ENCODE results near the gene VPS16. TPM values are rescaled to one million over a fixed set of nuclear protein-coding genes. Genes with fewer than 3 reads are reported as not detected.
"Not testable (repeated sequence)": the region's sequence is repeated elsewhere in the genome, so short reads cannot be mapped to it uniquely, and the experiment has no call there.

The VPS16 gene
- total and polyA plus RNA-seq, 7 experiments from 2014 or later = 25.0 to 62.4 (median 54.0) TPM

- intact Hi-C loops (cut with micrococcal nuclease) = no loop called here
- H3K4me1 Mint-ChIP-seq = peaks cover 3 to 7% (median 5%) of the 10 kb centered on the region in 7 donors
These were observed 34.2 kb upstream of the VPS16 start for GRCh38 chr20:2806351-2806701.

GRCh38 chr20:2807019-2807418 is 33.5 kb upstream of the VPS16 start:
- no peak overlapping the region for H3K4me3 Mint-ChIP-seq
- H3K27me3 ChIP-seq (ENCODE audit: control insufficient read depth in 2 of 2, insufficient read depth in 2 of 2, low read length in 2 of 2) = peaks cover 0 to 6% of the 10 kb centered on the region in 2 donors
- no peaks in the 10 kb centered on the region for H3K4me1 ChIP-seq (ENCODE audit: control insufficient read depth in 2 of 2, insufficient read depth in 2 of 2, low read length in 2 of 2)
- H3K4me3 ChIP-seq (ENCODE audit: low read length) = no peak overlapping the region
- peaks cover 0 to 4% (median 1%) of the 10 kb centered on the region in 5 donors for H3K36me3 Mint-ChIP-seq
- peaks cover 0 to under 1% (median 0%) of the 10 kb centered on the region in 3 experiments for H3K9me3 ChIP-seq (ENCODE audit: control insufficient read depth in 2 of 3, low read length in 3 of 3)
- H3K4me1 Mint-ChIP-seq = peaks cover 0 to 5% (median 0%) of the 10 kb centered on the region in 7 donors
- ATAC-seq (no peak), DNase-seq (no peak)
- no peak overlapping the region for H3K27ac ChIP-seq (ENCODE audit: low read depth, low read length)
- peaks cover 53 to 72% (median 59%) of the 10 kb centered on the region in 5 donors for H3K27me3 Mint-ChIP-seq
- no peak overlapping the region for H3K27ac Mint-ChIP-seq
- ChIA-PET POLR2A (no interaction called here), CTCF (no interaction called here)
- intact Hi-C loops (cut with micrococcal nuclease) = no loop called here
- peaks cover 1 to 7% (median 4%) of the 10 kb centered on the region in 11 donors for H3K9me3 Mint-ChIP-seq
- no peaks in the 10 kb centered on the region for H3K36me3 ChIP-seq (ENCODE audit: control insufficient read depth in 2 of 3, insufficient read depth in 3 of 3, low read length in 3 of 3)

More at GRCh38 chr20:2806351-2806701, 34.2 kb upstream of the VPS16 start:
- Mint-ChIP-seq H3K27me3 (peaks cover 51 to 72% (median 57%) of the 10 kb centered on the region in 5 donors), H3K4me3 (no peak overlapping the region), H3K27ac (no peak overlapping the region), H3K9me3 (peaks cover 0 to 5% (median 0%) of the 10 kb centered on the region in 11 donors), H3K36me3 (peaks cover 0 to 4% (median 1%) of the 10 kb centered on the region in 5 donors)
- H3K9me3 ChIP-seq (ENCODE audit: control insufficient read depth in 2 of 3, low read length in 3 of 3) = no peaks in the 10 kb centered on the region
- ChIA-PET POLR2A (no interaction called here), CTCF (no interaction called here)
- H3K4me3 ChIP-seq (ENCODE audit: low read length) = no peak overlapping the region
- H3K27ac ChIP-seq (ENCODE audit: low read depth, low read length) = no peak overlapping the region
- ATAC-seq (no peak), DNase-seq (no peak)
- H3K27me3 ChIP-seq (ENCODE audit: control insufficient read depth in 2 of 2, insufficient read depth in 2 of 2, low read length in 2 of 2) = peaks cover 0 to 6% of the 10 kb centered on the region in 2 donors
- H3K36me3 ChIP-seq (ENCODE audit: control insufficient read depth in 2 of 3, insufficient read depth in 3 of 3, low read length in 3 of 3) = no peaks in the 10 kb centered on the region
- H3K4me1 ChIP-seq (ENCODE audit: control insufficient read depth in 2 of 2, insufficient read depth in 2 of 2, low read length in 2 of 2) = no peaks in the 10 kb centered on the region

- peaks cover 4 to 14% (median 11%) of the 10 kb centered on the region in 11 donors for H3K9me3 Mint-ChIP-seq
- peaks cover 53 to 73% (median 57%) of the 10 kb centered on the region in 5 donors for H3K27me3 Mint-ChIP-seq
- H3K4me1 Mint-ChIP-seq; H3K36me3 ChIP-seq (ENCODE audit: control insufficient read depth in 2 of 3, insufficient read depth in 3 of 3, low read length in 3 of 3); H3K4me3 ChIP-seq (ENCODE audit: low read length); intact Hi-C loops (cut with micrococcal nuclease); CTCF ChIA-PET; H3K4me1 ChIP-seq (ENCODE audit: control insufficient read depth in 2 of 2, insufficient read depth in 2 of 2, low read length in 2 of 2); H3K27ac Mint-ChIP-seq; H3K27me3 ChIP-seq (ENCODE audit: control insufficient read depth in 2 of 2, insufficient read depth in 2 of 2, low read length in 2 of 2); H3K27ac ChIP-seq (ENCODE audit: low read depth, low read length); H3K4me3 Mint-ChIP-seq; DNase-seq; H3K9me3 ChIP-seq (ENCODE audit: control insufficient read depth in 2 of 3, low read length in 3 of 3); ATAC-seq; H3K36me3 Mint-ChIP-seq: not testable (repeated sequence)
- POLR2A ChIA-PET = interaction anchor here (0.8 kb wide), 1 partner anchor 95 kb away, joined by 3 read pairs; no protein-coding TSS in a partner anchor
These were observed 32.6 kb upstream of the VPS16 start for GRCh38 chr20:2807929-2808328.

GRCh38 chr20:2809690-2810089 is 30.9 kb upstream of the VPS16 start:
- intact Hi-C loops (cut with micrococcal nuclease) = no loop called here
- Mint-ChIP-seq H3K4me3 (no peak overlapping the region), H3K27ac (no peak overlapping the region), H3K9me3 (peaks cover 4 to 18% (median 14%) of the 10 kb centered on the region in 11 donors), H3K4me1 (peaks cover 0 to 5% (median 0%) of the 10 kb centered on the region in 7 donors), H3K27me3 (peaks cover 42 to 74% (median 52%) of the 10 kb centered on the region in 5 donors), H3K36me3 (peaks cover 0 to 12% (median 7%) of the 10 kb centered on the region in 5 donors)
- Histone ChIP-seq H3K4me1 (ENCODE audit: control insufficient read depth in 2 of 2, insufficient read depth in 2 of 2, low read length in 2 of 2) (no peaks in the 10 kb centered on the region), H3K27me3 (ENCODE audit: control insufficient read depth in 2 of 2, insufficient read depth in 2 of 2, low read length in 2 of 2) (no peaks in the 10 kb centered on the region), H3K4me3 (ENCODE audit: low read length) (no peak overlapping the region), H3K9me3 (ENCODE audit: control insufficient read depth in 2 of 3, low read length in 3 of 3) (peaks cover 0 to 3% (median 0%) of the 10 kb centered on the region in 3 experiments), H3K27ac (ENCODE audit: low read depth, low read length) (no peak overlapping the region), H3K36me3 (ENCODE audit: control insufficient read depth in 2 of 3, insufficient read depth in 3 of 3, low read length in 3 of 3) (no peaks in the 10 kb centered on the region)
- CTCF ChIA-PET = no interaction called here
- POLR2A ChIA-PET = no interaction called here
- no peak for DNase-seq
- no peak for ATAC-seq

DNA sequence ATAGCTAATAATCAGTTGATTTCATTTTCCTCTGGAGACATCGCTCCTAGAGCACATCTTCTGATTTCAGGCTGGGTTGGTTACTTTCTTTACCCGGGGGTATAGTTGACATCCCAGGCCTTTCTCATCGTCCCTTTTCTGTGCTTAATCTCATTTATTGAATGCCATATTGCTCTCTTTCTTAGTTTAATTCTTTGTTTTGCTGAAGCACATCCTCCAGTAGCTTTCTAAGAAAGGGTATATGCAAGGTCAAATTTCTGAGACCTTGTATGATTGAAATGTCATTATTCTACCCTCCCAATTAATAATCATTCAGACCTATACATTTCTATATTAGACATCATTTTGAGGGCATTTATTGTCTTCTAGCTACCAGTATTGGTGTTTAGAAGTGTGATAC is 28.4 kb upstream of the VPS16 start:
- ChIA-PET POLR2A (interaction anchor here (0.6 kb wide), 1 partner anchor 24 kb away, joined by 3 read pairs; no protein-coding TSS in a partner anchor), CTCF (interaction anchor here (0.6 kb wide), 1 partner anchor 118 kb away, joined by 3 read pairs; no protein-coding TSS in a partner anchor)
- DNase-seq (no peak), ATAC-seq (no peak)
- Histone ChIP-seq H3K36me3 (ENCODE audit: control insufficient read depth in 2 of 3, insufficient read depth in 3 of 3, low read length in 3 of 3) (no peaks in the 10 kb centered on the region), H3K27ac (ENCODE audit: low read depth, low read length) (no peak overlapping the region), H3K4me3 (ENCODE audit: low read length) (no peak overlapping the region), H3K9me3 (ENCODE audit: control insufficient read depth in 2 of 3, low read length in 3 of 3) (peaks cover 0 to 3% (median 0%) of the 10 kb centered on the region in 3 experiments), H3K27me3 (ENCODE audit: control insufficient read depth in 2 of 2, insufficient read depth in 2 of 2, low read length in 2 of 2) (no peaks in the 10 kb centered on the region), H3K4me1 (ENCODE audit: control insufficient read depth in 2 of 2, insufficient read depth in 2 of 2, low read length in 2 of 2) (no peaks in the 10 kb centered on the region)
- Mint-ChIP-seq H3K27ac (no peak overlapping the region), H3K4me3 (no peak overlapping the region), H3K36me3 (peaks cover 0 to 12% (median 7%) of the 10 kb centered on the region in 5 donors), H3K9me3 (peaks cover 4 to 18% (median 14%) of the 10 kb centered on the region in 11 donors), H3K4me1 (peaks cover 0 to 6% (median 0%) of the 10 kb centered on the region in 7 donors), H3K27me3 (peaks cover 32 to 59% (median 37%) of the 10 kb centered on the region in 5 donors)
- intact Hi-C loops (cut with micrococcal nuclease) = no loop called here

GRCh38 chr20:2814076-2814475 is 26.5 kb upstream of the VPS16 start:
- peaks cover 4 to 18% (median 12%) of the 10 kb centered on the region in 11 donors for H3K9me3 Mint-ChIP-seq
- peaks cover 23 to 64% (median 28%) of the 10 kb centered on the region in 5 donors for H3K27me3 Mint-ChIP-seq
- no peak overlapping the region for H3K27ac ChIP-seq (ENCODE audit: low read depth, low read length)
- ChIA-PET CTCF (no interaction called here), POLR2A (no interaction called here)
- no peak overlapping the region for H3K4me3 Mint-ChIP-seq
- no peaks in the 10 kb centered on the region for H3K36me3 ChIP-seq (ENCODE audit: control insufficient read depth in 2 of 3, insufficient read depth in 3 of 3, low read length in 3 of 3)
- no peaks in the 10 kb centered on the region for H3K27me3 ChIP-seq (ENCODE audit: control insufficient read depth in 2 of 2, insufficient read depth in 2 of 2, low read length in 2 of 2)
- H3K36me3 Mint-ChIP-seq = peaks cover 0 to 12% (median 7%) of the 10 kb centered on the region in 5 donors
- H3K4me3 ChIP-seq (ENCODE audit: low read length) = no peak overlapping the region
- DNase-seq = no peak
- H3K27ac Mint-ChIP-seq = no peak overlapping the region
- H3K4me1 ChIP-seq (ENCODE audit: control insufficient read depth in 2 of 2, insufficient read depth in 2 of 2, low read length in 2 of 2) = no peaks in the 10 kb centered on the region
- no peak for ATAC-seq
- H3K4me1 Mint-ChIP-seq = peaks cover 0 to 6% (median 0%) of the 10 kb centered on the region in 7 donors
- intact Hi-C loops (cut with micrococcal nuclease) = no loop called here
- H3K9me3 ChIP-seq (ENCODE audit: control insufficient read depth in 2 of 3, low read length in 3 of 3) = peaks cover 0 to 3% (median 0%) of the 10 kb centered on the region in 3 experiments

DNA sequence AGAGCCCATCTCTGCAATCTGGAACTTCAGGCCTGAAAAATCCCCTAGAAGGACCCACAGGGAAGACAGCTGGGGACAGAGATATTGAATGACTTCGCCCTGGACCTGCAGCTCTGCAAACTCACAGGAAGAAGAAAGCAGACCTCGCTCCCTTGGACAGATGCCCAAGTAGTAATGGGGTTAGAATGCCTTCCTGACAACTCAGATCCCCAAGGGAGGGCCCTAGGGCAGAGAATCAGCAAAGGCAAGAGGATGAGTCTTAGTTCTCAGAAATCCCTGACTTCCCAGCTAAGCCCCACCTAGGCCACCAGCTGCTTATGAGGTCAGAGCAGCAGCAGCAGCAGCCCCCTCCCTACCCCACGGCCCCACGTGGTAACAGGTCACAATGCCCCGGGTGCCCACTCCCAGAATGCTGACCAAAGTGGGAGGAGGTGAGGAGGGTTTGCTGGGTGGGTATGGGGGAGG is 25.9 kb upstream of the VPS16 start, which contains the start of gene C20orf141:
C20orf141 (plus strand) TSS at position 401 of the 465 bp plus-strand sequence. CDS start 198 bp downstream, outside the sequence.
- peak in 1 of 9 donors; percentile 13 for DNase-seq
- CTCF ChIA-PET = no interaction called here
- Histone ChIP-seq H3K4me1 (ENCODE audit: control insufficient read depth in 2 of 2, insufficient read depth in 2 of 2, low read length in 2 of 2) (no peaks in the 10 kb centered on the region), H3K4me3 (ENCODE audit: low read length) (no peak within 1 kb of the TSS), H3K27me3 (ENCODE audit: control insufficient read depth in 2 of 2, insufficient read depth in 2 of 2, low read length in 2 of 2) (no peaks in the 10 kb centered on the region), H3K27ac (ENCODE audit: low read depth, low read length) (no peak within 1 kb of the TSS), H3K36me3 (ENCODE audit: control insufficient read depth in 2 of 3, insufficient read depth in 3 of 3, low read length in 3 of 3) (no peaks in the 10 kb centered on the region), H3K9me3 (ENCODE audit: control insufficient read depth in 2 of 3, low read length in 3 of 3) (peaks cover 0 to 3% (median 0%) of the 10 kb centered on the region in 3 experiments)
- Mint-ChIP-seq H3K9me3 (peaks cover 4 to 18% (median 12%) of the 10 kb centered on the region in 11 donors), H3K27ac (no peak within 1 kb of the TSS), H3K4me3 (no peak within 1 kb of the TSS), H3K4me1 (peaks cover 0 to 4% (median under 1%) of the 10 kb centered on the region in 7 donors), H3K36me3 (peaks cover 0 to 12% (median 7%) of the 10 kb centered on the region in 5 donors), H3K27me3 (peaks cover 24 to 66% (median 25%) of the 10 kb centered on the region in 5 donors)
- intact Hi-C loops (cut with micrococcal nuclease) = no loop called here
- POLR2A ChIA-PET = no interaction called here
- no peak for ATAC-seq
